ENCODE data around the gene GALNT8.
"Not testable (repeated sequence)": the region's sequence is repeated elsewhere in the genome, so short reads cannot be mapped to it uniquely, and the experiment has no call there.

The GALNT8 gene

DNA sequence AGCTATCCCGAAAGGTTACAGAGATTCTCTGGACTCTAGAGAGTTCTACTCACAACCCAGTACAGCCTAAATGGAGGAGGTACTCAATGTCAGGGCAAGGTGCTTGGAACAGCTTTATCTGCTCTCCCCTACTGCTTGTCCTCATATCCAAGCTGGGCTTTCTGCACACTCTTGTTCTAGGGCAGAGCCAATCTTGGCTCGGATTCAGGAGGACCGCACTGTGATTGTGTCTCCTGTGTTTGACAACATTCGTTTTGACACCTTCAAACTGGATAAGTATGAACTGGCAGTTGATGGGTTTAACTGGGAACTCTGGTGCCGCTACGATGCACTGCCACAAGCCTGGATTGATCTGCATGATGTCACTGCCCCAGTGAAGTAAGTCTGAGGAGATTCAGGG lies 25.0 kb downstream of the GALNT8 start:
- no peak for DNase-seq

DNA sequence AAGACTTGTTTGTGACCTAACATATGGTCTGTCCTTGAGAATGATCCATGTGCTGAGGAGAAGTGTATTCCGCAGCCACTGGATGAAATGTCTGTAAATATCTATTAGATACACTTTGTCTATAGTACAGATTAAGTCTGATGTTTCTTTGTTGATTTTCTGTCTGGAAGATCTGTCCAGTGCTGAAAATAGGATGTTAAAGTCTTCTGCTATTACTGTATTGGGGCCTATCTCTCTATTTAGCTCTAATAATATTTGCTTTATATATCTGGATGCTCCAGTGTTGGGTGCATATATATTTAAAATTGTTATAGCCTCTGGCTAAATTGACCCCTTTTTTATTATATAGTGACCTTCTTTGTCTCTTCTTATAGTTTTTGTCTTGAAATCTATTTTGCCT lies 31.5 kb downstream of the GALNT8 start:
- DNase-seq: not testable (repeated sequence)

DNA sequence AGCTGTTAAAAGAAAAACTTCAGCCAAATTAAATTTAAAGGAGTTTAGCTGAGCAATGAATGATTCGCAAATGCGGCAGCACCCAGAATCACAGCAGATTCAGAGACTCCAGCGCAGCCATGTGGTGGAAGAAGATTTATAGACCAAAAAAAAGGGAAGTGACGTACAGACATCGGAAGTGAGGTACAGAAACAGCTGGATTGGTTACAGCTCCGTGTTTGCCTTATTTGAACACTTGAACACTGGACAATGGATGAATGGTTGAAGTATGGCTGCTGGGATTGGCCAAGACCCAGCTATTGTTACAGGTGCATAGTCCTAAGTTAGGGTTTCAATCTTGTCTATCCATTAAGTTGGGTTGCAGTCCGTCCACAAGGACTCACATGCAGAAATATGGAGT lies 42.6 kb downstream of the GALNT8 start:
- DNase-seq: no peak

DNA sequence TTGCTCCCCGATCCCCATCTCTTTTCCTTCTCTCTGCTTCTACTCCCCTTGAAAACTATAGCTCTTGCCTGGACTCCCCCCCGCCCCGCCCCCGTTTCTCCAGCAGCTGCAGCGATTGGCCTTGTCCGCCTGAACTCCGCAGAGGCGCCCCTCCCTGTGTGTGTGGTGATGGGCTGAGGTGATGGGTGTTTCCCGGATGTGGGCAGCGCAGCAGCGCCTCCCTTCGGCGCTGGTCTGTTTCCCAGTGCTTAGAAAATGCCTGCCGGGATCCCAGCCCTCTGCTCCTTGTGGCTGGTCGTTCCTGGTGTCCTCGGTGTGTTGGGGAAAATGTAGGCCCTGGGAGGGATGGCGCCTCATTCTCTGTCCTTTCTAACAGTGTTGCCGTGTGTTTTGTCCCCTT lies 43.3 kb downstream of the GALNT8 start:
- no peak for DNase-seq

DNA sequence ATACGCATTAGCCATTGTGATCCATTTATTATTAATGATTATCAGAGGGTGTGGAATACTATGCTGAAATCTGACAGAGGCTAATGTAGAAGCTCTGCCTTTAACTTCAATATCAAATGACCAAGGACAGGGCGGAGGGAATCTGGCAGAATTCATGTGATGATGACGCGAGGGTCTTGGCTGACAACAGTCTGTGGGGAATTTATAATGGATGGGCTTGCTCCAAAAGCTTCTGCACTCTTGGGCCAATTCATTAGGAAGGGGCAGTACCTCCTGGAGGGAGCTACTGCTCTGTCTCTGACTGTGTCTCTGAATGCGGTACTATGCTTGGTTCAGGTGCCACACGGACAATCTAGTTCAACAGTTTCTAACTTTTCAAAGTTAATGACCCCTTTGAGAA lies 46.2 kb downstream of the GALNT8 start:
- DNase-seq: no peak

DNA sequence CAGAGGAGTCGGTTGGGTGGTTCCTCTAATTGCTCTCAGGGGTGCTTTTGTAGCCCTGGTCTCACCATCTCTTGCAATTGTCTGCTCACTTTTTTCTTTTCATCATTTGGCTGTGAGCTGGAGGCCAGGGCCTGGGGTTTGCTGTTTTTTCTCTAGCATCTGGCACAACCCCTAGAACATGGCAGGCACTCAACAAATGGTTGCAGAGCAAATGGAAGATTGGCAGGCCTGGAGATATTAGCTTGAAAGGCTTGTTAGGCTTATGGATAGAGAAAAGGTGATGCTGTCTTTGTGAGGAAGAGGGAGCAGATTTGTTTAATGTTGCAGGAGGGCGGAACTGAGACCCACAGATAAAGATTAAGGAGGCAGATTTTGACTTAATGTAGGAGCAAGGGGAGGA lies 47.0 kb downstream of the GALNT8 start:
- DNase-seq: no peak

DNA sequence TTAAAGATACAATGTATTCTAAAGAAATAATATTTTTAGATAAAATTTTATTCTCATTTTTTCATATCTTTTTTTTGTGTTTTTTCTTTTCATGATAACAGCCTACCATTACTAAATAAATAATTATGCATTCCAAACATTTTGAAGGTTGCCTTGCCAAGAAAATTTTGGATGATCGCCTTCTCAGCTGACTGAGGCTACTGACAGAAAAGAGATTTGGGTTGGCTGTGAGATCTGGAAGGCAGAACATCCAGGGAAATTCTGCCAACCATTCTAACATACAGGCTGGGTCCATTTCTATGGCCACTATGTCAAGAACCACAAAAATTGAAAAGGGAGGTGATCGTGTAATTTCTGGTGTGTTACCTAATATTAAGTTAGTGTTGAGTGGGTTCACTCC lies 48.1 kb downstream of the GALNT8 start:
- no peak for DNase-seq

DNA sequence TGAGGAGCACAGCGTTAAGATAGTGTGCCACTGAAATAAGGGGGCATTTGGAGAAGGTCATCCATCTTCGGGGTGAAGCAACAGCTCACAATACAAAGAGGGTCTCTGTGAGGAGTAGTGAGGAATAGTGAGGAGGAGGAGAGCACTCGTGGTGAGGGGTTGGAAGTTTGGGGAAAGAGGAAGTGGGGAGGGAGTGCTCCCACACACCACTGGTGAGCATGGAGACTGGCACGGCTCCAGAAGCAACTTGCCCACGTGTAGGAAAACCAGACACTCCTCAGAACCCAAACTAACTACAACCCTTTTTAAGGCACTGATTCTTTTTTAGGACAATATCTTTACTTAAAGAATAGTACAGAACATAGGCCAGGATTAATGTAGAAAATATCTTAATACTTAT lies 48.9 kb downstream of the GALNT8 start:
- no peak for DNase-seq

DNA sequence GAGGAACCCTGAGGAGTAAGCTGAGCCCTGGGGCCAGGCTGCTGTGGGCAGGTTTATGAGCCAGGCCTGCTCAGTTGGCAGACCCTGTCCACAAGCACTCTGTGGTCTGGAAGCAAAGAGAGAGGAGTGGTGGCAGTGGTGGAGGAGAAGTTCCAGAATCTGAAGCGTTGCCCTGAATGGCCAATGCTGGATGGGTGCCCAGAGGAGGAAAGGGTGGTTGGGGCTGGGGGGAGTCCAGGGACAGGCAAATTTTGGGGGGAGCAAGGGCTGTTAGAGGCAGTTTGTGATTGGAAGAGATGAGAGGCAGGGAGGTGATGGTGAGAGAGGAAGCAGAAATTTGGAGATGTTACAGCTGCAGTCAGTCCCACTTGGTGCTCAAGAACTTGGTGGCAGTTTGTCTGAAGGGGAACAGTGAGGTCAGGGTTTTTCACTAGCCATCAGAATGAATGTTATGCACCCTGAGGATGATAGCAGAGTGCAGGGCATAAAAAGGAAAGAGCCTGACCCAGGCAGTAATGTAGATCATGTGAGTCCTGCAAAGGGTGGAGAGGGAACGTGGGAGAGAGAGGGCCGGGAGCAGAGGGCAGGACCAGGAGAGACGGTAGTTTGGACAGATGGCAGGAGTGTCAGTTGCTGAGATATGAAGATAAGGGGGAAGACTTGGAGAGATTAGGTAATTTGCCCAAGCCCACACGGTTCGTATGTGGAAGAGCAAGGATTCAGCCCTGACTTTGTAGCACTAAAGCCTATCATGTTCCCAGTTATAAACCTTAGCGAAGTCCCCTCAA lies 51.2 kb downstream of the GALNT8 start:
- no peak for DNase-seq

DNA sequence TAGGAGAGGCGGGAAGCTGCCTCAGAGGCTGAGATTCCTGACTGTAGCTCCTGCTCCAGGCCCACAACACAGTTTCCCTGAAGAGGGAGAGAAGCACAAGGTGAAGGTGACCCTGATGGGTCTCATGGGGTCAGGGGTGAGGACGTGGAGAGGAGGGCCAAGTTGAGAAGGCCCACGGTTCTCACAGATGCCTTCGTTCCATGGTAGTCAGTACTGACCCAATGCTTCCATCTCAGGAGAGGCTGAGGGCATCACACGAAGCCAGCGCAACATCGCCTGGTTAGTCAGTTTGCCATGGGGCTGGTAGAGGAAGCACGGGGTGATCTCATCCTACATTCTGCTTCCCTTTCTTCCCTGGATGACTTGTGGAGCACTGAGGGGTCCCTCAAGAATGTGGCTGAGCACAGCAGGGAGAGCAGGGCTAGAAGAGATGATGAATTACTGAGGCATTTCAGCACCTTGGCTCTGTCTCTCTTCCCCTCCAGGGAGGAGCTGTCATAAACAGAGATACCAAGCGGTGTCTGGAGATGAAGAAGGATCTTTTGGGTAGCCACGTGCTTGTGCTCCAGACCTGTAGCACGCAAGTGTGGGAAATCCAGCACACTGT lies 51.9 kb downstream of the GALNT8 start:
- DNase-seq: no peak

DNA sequence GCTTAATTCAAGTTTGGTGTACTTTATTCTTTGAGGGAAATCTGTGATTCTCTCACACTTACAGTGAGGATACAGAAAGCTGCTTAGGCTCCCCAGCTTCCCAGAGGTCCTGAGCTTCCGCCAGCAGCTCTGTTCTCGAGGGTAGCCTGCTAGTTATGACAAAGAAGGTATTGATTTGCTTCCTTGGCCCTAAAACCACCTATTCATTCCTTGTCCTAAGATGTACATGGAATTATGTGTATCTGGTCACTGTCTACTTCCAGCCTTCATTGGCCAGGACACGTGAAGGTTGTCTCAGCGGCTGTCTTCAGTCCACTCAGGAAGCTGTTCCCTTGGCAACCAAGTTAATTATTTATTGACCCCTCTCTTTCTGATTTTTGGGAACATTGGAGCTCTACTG lies 55.7 kb downstream of the GALNT8 start:
- no peak for DNase-seq

DNA sequence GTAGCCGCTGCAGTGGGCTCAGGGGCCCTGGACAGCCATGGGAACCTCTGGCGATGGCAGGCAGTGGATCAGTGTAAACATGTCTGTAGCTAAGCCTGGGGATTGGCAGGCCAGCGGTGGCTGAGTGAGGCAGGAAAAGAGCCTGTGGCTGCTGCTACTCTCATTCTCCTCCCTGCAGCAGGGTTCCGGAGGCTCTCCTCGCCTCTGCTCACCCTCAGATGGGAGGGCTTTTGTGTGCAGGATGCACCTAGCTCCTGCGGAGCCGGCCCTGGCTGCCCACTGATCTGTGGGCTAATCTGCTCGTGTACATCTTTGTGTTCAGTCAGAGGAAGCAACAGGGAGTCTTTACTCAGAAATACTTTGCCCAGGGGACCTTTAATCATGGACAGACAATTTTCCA lies 59.5 kb downstream of the GALNT8 start:
- DNase-seq: no peak

DNA sequence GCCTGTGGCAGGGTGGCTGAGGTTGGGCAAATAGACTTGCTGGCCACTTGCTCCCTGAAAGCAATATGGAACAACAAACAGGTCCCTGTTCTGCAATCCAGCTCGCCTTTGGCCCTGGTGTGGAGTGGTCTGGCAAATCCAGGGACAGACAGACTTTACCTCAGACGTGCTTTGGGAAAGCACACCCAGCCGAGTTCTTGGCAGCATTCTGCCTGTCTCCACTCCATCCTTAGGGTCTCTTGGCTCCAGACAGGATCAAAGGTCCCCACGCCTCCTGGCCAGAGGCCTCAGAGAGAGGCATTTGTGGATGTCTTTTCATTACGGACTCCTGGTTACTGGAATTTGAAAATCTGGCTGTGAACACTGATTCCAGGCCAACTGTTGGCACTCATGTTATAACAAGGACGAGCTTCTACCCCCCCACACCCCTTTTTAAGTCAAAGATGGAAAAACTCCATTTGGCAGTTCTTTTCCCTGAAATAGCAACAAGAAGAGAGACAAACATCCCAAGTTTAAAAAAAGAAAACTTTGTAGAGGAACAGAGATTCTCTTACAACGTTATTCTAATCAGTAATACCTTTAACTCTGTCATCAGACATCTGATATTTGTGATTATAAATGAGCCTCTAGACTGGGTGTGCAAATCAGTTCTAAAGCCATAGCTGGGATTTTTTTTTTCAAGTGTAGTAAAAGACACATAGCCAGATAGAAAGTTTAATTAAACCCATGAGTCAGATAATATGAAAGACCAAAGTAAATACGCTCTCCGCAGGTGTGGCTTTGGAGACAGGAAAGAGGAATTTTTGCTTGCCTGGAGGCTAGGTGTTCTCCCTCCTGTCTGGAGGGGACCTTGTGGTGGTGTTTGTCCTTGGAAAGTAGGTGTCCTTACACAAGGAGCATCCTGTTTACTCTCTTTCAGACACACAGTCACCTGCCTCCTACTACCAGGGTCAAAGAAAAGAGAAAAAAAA lies 60.7 kb downstream of the GALNT8 start:
- DNase-seq: no peak

DNA sequence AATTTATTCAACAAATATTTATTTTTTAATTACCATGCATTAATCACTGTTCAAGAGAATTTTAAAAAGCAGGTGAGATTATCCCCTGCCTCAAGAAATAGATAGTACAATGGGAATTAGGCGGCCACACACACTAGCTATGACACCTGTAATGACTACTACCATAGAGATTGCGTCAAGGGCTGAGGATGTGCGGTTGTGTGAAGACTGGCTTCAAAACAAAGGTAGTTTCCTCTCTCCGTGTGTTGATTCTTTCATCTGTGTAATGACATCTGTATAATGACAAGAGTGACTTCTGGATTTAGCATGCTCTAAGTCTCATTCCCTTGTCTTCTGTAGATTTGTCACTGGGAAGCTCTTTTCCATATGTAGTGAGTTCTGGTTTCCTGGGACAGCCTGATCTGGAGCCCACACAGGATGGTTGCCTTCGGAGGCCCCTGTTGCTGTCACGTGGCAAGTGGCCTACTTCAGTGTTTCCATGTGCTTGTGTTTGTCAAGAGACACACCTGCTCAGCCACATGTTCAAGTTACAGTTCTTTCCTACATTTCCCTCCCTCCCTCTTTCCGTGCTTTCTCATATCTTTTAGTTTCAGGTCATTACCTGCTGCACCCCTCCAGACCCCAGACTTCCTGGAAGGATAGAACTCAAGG lies 64.3 kb downstream of the GALNT8 start:
- DNase-seq: no peak

DNA sequence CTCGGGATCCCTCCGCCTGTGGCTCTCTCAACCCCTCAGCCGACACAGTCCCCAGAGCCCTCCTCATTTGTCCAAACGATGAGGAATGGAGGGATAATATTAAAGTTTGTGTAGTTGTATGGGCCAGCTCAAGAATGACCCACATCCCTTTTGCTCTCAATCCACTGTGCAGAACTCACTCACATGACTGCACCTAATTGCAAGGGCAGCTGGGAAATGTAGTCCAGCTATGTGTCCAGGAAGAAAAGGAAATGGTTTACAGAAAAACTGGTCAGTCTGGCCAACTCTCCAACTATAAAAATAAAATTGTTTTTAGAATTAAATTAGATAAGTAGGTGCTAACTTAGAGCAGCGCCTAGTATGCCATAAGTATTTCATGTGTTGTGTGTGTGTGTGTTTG lies 66.6 kb downstream of the GALNT8 start:
- DNase-seq: no peak

DNA sequence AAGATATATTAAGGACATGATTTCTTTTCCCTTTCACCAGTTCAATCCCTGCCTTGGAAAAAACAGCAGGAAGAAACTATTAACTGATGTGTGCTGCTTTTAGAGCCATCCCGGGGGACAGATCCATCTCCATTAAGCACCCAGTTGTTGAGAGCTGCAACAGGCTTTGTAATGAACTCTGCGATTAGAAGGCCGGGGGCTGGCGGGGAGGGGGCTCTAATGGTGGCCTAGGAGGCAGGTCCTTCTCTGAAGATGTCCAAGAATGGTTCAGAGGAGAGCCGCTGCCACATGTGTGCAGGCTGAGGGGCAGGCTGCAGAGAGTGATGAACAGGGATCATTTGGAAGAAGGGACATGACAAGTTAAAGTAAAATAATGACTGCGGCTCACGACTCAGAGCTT lies 67.8 kb downstream of the GALNT8 start:
- no peak for DNase-seq

DNA sequence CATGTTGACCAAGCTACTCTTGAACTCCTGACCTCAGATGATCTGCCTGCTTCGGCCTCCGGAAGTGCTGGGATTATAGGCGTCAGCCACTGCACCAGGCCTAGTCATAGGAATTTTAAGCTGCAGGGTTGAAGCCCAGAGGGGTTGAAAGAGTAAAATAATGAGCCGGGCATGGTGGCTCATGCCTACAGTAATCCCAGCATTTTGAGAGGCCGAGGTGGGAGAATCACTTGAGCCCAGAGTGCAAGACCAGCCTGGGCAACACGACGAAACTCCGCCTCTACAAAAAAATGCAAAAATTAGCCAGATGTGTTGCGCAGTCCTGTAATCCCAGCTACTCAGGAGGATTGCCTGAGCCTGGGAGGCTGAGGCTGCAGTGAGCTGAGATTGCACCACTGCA lies 69.6 kb downstream of the GALNT8 start:
- DNase-seq: no peak

DNA sequence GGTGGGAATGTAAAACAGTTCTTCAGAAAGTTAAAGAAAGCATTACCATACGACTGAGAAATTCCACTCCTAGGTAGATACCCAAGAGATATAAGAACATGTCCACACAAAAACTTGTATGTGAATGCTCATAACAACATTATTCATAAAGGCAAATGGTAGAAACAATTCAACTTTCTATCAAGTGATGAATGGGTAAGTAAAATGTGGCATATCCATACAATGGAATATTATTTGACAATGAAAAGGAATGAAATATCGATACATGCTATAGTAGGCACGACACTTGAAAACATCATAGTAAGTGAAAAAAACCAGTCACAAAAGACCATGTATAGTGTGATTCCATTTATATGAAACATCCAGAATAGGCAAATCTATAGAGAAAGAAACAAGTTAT lies 71.3 kb downstream of the GALNT8 start:
- no peak for DNase-seq

DNA sequence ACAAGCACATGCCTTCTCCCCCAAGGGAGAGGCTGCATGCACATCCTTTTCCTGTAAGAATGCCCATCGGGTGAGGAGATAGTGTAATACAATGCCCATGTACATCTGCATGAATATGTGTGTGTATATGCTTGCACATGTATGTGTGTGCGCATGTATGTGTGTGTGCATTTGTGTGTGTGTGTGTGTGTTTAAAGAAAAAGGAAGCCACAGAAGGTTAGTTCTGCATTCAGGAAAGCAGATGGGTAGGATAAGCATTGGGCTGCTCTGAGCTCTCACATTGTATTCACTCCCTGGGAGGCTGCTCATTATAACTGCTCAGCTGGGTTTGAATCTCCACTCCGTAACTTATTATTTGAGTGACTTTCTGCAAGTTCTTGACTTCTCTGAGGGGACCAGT lies 74.3 kb downstream of the GALNT8 start:
- no peak for DNase-seq

DNA sequence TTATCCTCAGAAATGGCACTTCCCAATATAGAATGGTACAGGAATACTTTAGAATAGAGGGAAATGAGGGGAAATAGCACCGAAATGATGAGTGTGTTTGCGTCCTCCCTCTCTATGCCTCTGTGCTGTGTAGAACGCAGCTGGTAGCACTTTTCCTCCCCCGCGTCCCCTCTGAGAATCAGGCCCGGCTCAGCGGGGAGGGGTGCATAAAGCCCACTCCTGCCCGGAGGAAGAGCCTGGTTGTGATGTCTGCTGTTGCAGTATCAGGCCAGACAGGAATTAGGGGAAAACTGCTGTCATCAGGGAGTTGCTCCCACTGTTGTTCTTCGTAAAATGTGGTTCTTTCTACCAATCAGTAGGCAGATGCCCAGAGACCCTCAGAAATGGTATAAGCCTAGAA lies 76.0 kb downstream of the GALNT8 start:
- DNase-seq: no peak

DNA sequence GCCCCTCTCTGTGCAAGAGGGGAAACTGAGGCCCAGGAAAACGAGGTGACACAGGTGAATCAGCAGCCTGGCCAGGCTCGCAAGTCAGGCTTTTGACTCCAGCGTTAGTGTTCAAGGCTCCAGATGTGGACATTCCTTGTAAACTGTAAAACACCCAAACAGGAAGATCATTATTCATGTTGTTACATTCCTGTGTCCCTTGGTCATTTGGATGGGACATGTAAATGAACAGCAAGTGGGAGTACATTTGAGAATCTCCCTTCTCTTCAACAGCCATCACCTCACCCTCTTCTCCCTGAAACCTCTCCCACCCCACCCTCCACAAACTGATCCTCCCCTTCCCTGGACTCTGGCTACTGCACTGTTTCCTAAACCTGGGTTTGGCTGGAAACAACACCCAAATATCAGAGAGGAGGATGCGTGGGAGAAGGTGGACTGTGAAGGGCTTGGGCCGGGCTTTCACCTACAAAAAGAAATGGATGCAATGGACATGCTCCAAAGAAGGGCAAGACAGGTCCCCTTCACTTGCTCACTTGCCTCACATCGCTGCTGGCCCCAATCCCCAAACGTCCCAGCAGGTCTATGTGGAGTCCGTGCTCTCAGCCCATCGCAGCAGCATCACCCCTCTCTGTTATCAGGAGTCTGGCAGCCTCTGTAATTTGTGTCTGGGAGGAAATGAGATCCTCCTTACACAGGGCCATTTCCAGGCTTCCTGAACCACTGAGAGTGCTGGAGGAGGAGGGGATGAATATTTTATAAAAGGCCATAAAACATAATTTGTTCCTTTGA lies 76.7 kb downstream of the GALNT8 start:
- DNase-seq: no peak

DNA sequence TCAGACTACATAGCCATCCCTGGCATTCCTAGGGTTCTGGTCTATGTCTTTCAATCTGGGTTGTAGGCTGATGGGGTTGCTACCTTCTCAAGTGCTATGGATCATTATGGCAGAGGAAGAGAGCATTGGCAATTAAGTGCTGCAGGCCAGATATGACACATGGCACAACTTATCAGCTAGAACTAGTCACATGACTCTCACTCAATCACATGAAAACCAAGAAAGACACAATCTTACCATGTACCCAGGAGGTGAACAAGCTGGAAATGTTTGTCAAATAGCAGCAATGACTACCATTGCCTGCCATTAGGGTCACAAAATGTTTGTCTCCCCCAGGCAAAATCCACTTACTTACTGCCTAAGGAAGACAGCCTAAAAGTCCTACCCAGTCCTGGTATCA lies 80.4 kb downstream of the GALNT8 start:
- DNase-seq: no peak
